Endothelial cell of umbilical vein (primary cell): ENCODE results near the gene BRF1. TPM values are rescaled to one million over a fixed set of nuclear protein-coding genes. Genes with fewer than 3 reads are reported as not detected.

Source experiments
- BruUV-seq: library from RNA; stranded (reverse); fragments of 400-500 nt; replicated peaks from 2 replicates; lab custom pipeline; 2021; lab: Mats Ljungman, UMichigan
- CTCF ChIA-PET: fragments of 300-600, 350-600 bp; sonication (Branson Sonifier 250); formaldehyde crosslinking; loops from one replicate; lab custom pipeline; 2021; ENCODE audit warnings: antibody characterized with exemption, inconsistent platforms; lab: Charles Lee
- POLR2A ChIA-PET: fragments of 300-600, 350-600 bp; sonication (Branson Sonifier 250); formaldehyde crosslinking; loops from one replicate; lab custom pipeline; 2021; ENCODE audit warnings: antibody characterized with exemption, inconsistent platforms; lab: Charles Lee
- DNase-seq: peaks from one replicate; pipeline ENCODE4 v3.0.0-alpha.2; 2011; ENCODE audit warnings: low read depth, low spot score
- FAIRE-seq: peaks from 2 replicates; lab custom pipeline; 2011; peaks lifted over from hg19 to GRCh38; lab: Jason Lieb, UNC
- H2AFZ ChIP-seq: 2 replicates; pipeline ENCODE4 v1.6.0; 2012; ENCODE audit warnings: low read depth, low read length, control low read depth, inconsistent platforms
- H3K27ac ChIP-seq: 2 replicates; pipeline ENCODE4 v1.5.1; 2011; ENCODE audit warnings: low read depth, mild to moderate bottlenecking, control low read depth, low read length, moderate library complexity; ENCODE audit not compliant: insufficient read depth
- H3K27me3 ChIP-seq, 2 experiments: 2 replicates each; pipeline versions ENCODE4 v1.6.0 to v1.6.1; 2011; ENCODE audit warnings: low read length in 2 of 2, mixed read lengths in 1 of 2; ENCODE audit not compliant: control insufficient read depth in 2 of 2, insufficient read depth in 2 of 2
- H3K36me3 ChIP-seq, 2 experiments: 2 replicates in 1 of 2; 3 replicates in 1 of 2; pipeline ENCODE4 v1.5.1; 2011; ENCODE audit warnings: low read length in 2 of 2, mild to moderate bottlenecking in 1 of 2, moderate library complexity in 1 of 2; ENCODE audit not compliant: control insufficient read depth in 2 of 2, insufficient read depth in 2 of 2; ENCODE audit errors: extremely low read depth in 1 of 2
- H3K4me1 ChIP-seq: 3 replicates; pipeline ENCODE4 v1.5.1; 2011; ENCODE audit warnings: mild to moderate bottlenecking, low read length; ENCODE audit not compliant: control insufficient read depth, insufficient read depth; ENCODE audit errors: extremely low read depth
- H3K4me2 ChIP-seq: 2 replicates; pipeline ENCODE4 v1.6.1; 2011; ENCODE audit warnings: low read length, control low read depth, mixed read lengths; ENCODE audit not compliant: insufficient read depth
- H3K4me3 ChIP-seq, 3 experiments: fragments of 200-600 bp in 1 of 3; sonication (generic), shearing (Covaris generic) in 1 of 3; replicated peaks in 1 of 3; 2 replicates each; pipeline ENCODE4 v1.5.1; 2011 to 2016; ENCODE audit warnings: control low read depth in 3 of 3, low read length in 3 of 3, mild to moderate bottlenecking in 2 of 3, inconsistent platforms in 1 of 3, low read depth in 1 of 3, moderate library complexity in 1 of 3; ENCODE audit not compliant: insufficient read depth in 1 of 3
- H3K79me2 ChIP-seq: 2 replicates; pipeline ENCODE4 v1.6.0; 2012; ENCODE audit warnings: low read length, inconsistent platforms; ENCODE audit not compliant: control insufficient read depth, insufficient read depth
- H3K9ac ChIP-seq: replicated peaks from 2 replicates; pipeline ENCODE3; 2011; ENCODE audit warnings: low read length, control low read depth; ENCODE audit not compliant: insufficient read depth; ENCODE audit errors: extremely low read depth
- H3K9me1 ChIP-seq: replicated peaks from 3 replicates; pipeline ENCODE4 v1.6.0; 2011; ENCODE audit warnings: mild to moderate bottlenecking, low read length; ENCODE audit not compliant: control insufficient read depth, insufficient read depth; ENCODE audit errors: extremely low read depth
- H3K9me3 ChIP-seq: replicated peaks from 2 replicates; pipeline ENCODE4 v1.5.1; 2012; ENCODE audit warnings: low read length, inconsistent platforms; ENCODE audit not compliant: control insufficient read depth, insufficient read depth
- H4K20me1 ChIP-seq: replicated peaks from 2 replicates; pipeline ENCODE3; 2011; ENCODE audit warnings: mild to moderate bottlenecking, low read length; ENCODE audit not compliant: control insufficient read depth, insufficient read depth; ENCODE audit errors: extremely low read depth
- EZH2 ChIP-seq: IDR thresholded peaks from 2 replicates; pipeline ENCODE4 v1.6.1; 2012; ENCODE audit warnings: borderline replicate concordance, low read depth, mild to moderate bottlenecking, moderate library complexity, low read length, inconsistent platforms; ENCODE audit not compliant: severe bottlenecking
- FOS ChIP-seq: IDR thresholded peaks from 2 replicates; pipeline ENCODE4 v1.6.1; 2011; ENCODE audit warnings: mild to moderate bottlenecking, low read length, moderate library complexity, borderline replicate concordance; ENCODE audit not compliant: insufficient read depth
- GATA2 ChIP-seq: IDR thresholded peaks from 2 replicates; pipeline ENCODE4 v1.7.0; 2011; ENCODE audit warnings: low read depth, mild to moderate bottlenecking, moderate library complexity, mixed read lengths, low read length; ENCODE audit not compliant: insufficient read length, insufficient read depth
- JUN ChIP-seq: IDR thresholded peaks from 2 replicates; pipeline ENCODE4 v1.6.1; 2011; ENCODE audit warnings: borderline replicate concordance, low read depth; ENCODE audit not compliant: insufficient read length, insufficient read depth
- MYC ChIP-seq: IDR thresholded peaks from one replicate; pipeline ENCODE4 v1.6.1; 2011; ENCODE audit warnings: mild to moderate bottlenecking, low read depth, low read length
- POLR2A ChIP-seq: IDR thresholded peaks from 2 replicates; pipeline ENCODE4 v1.6.1; 2012; ENCODE audit warnings: low read depth, mild to moderate bottlenecking, control low read depth, low read length
- POLR2AphosphoS5 ChIP-seq: IDR thresholded peaks from 2 replicates; pipeline ENCODE4 v1.6.1; 2012; ENCODE audit warnings: low read depth, mild to moderate bottlenecking, control low read depth, low read length, moderate library complexity; ENCODE audit not compliant: insufficient read depth
- dilution Hi-C: fragments of 300-500 bp; cut with MboI; formaldehyde crosslinking; loops from one replicate; pipeline ENCODE4 v1.15.0; 2019; ENCODE audit warnings: low sequenced_read_pairs; ENCODE audit not compliant: extremely low pct_ligation_motif_present
- intact Hi-C: fragments of 100-400 bp; cut with micrococcal nuclease; formaldehyde crosslinking; loops from one replicate; pipeline ENCODE4 v1.10.0; 2022
- polyA plus RNA-seq, 4 experiments: library from polyadenylated mRNA; depleted of rRNA in 3 of 4; stranded (reverse) in 3 of 4; unstranded in 1 of 4; fragments of >200 nt; gene quantifications; 2 replicates each; pipeline versions ENCODE4 v1.2.1 to v1.2.3, GENCODE V29; 2011 to 2012; ENCODE audit warnings: missing spikeins in 1 of 4
- total RNA-seq: library from RNA; stranded (reverse); gene quantifications from 2 replicates; pipeline ENCODE4 v1.2.3, GENCODE V29; 2021
- TF ChIP-seq, protein P1 (sequence below), 2 donors: IDR thresholded peaks; 1 replicate in 1 of 2; 2 replicates in 1 of 2; pipeline ENCODE4 v1.5.1; 2011; ENCODE audit warnings: low read length in 2 of 2, mild to moderate bottlenecking in 2 of 2, moderate library complexity in 2 of 2, control low read depth in 1 of 2, inconsistent platforms in 1 of 2, low read depth in 1 of 2; ENCODE audit not compliant: insufficient read depth in 1 of 2; ENCODE audit errors: extremely low read depth in 1 of 2
- TF ChIP-seq, protein P2 (sequence below): IDR thresholded peaks from 2 replicates; pipeline ENCODE4 v1.6.1; 2011; ENCODE audit not compliant: insufficient read depth, insufficient read length

BRF1 gene
- total and polyA plus RNA-seq, 2 donors (not counting 3 experiments of a cell fraction or from before 2014, with no cell fraction given), result 19.0 to 47.2 TPM

DNA sequence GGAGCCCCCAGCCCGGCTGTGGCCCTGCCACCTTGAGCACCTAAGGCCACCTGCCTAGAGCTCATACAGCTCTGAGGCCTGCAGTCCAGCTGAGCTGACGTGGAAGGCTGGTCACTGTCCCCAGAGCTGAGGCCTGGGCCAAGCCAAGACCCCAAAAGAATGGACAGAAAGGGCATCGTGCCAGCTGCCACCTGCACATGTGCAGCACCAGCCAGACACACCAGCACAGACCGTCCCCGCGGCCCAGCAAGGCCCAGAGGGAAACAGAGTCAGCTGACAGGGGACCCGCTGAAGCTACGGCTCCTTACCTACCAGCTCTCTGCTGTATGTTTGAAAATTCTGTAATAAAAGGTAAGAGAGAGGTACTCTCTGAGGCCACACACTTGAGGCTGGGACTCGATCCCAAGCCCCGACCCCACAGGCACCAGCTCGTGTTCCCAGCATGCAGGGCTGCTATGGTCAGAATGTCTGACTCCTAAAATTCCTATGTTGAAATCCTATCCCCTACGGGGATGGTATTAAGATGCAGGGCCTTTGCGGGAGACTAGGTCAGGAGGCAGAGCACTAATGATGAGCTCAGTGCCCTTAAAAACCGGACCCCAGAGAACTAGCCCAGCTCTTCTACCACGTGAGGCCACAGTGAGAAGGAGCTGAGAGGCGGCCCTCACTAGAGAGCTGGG is 25.4 kb downstream of the BRF1 start:
- TF ChIP-seq GATA2, result no peak
- TF ChIP-seq, protein P1, sequence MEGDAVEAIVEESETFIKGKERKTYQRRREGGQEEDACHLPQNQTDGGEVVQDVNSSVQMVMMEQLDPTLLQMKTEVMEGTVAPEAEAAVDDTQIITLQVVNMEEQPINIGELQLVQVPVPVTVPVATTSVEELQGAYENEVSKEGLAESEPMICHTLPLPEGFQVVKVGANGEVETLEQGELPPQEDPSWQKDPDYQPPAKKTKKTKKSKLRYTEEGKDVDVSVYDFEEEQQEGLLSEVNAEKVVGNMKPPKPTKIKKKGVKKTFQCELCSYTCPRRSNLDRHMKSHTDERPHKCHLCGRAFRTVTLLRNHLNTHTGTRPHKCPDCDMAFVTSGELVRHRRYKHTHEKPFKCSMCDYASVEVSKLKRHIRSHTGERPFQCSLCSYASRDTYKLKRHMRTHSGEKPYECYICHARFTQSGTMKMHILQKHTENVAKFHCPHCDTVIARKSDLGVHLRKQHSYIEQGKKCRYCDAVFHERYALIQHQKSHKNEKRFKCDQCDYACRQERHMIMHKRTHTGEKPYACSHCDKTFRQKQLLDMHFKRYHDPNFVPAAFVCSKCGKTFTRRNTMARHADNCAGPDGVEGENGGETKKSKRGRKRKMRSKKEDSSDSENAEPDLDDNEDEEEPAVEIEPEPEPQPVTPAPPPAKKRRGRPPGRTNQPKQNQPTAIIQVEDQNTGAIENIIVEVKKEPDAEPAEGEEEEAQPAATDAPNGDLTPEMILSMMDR (IDR thresholded peaks at IDR 0.05; ENCODE audit: extremely low read depth in 1 of 2, insufficient read depth in 1 of 2, low read depth in 1 of 2, low read length in 2 of 2), result no peak
- TF ChIP-seq EZH2, result no peak
- no peak for TF ChIP-seq POLR2AphosphoS5
- TF ChIP-seq FOS, result no peak
- TF ChIP-seq POLR2A, result no peak
- TF ChIP-seq MYC, result no peak
- TF ChIP-seq JUN, result no peak
- TF ChIP-seq, protein P2, sequence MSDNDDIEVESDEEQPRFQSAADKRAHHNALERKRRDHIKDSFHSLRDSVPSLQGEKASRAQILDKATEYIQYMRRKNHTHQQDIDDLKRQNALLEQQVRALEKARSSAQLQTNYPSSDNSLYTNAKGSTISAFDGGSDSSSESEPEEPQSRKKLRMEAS, result no peak
- FAIRE-seq (no peak), DNase-seq (no peak)
- Histone ChIP-seq H3K27me3 (no peaks in the 10 kb centered on the region), H3K4me2 (no peak overlapping the region), H3K9me1 (no peaks in the 10 kb centered on the region), H3K9me3 (no peaks in the 10 kb centered on the region), H3K4me3 (no peak overlapping the region), H3K79me2 (peaks cover 3% of the 10 kb centered on the region), H3K27ac (no peak overlapping the region), H4K20me1 (no peaks in the 10 kb centered on the region), H3K36me3 (peaks cover 0 to 3% of the 10 kb centered on the region in 2 experiments), H2AFZ (no peak overlapping the region), H3K4me1 (no peaks in the 10 kb centered on the region), H3K9ac (no peak overlapping the region)
- ChIA-PET CTCF (interaction anchor here (0.8 to 1.9 kb wide), 2 partner anchors 8 to 77 kb away, joined by 3 to 6 read pairs; no protein-coding TSS in a partner anchor), POLR2A (no interaction called here)
- dilution Hi-C loops (no loop called here), intact Hi-C loops (no loop called here)
- no TSS peak for BruUV-seq
